HL-60 (cell line): Measurements from ENCODE around the gene UBE2Q2.
"Not testable (repeated sequence)": the region's sequence is repeated elsewhere in the genome, so short reads cannot be mapped to it uniquely, and the experiment has no call there.

Experiments used
- DNase-seq, 2 experiments: peaks; one replicate each; pipeline ENCODE4 v3.0.0-alpha.2; 2010 to 2020; ENCODE audit warnings: low read depth in 1 of 2, low spot score in 1 of 2
- H3K27ac ChIP-seq: fragments of 250-450 bp; sonication (Bioruptor Pico); replicated peaks from 2 replicates; pipeline ENCODE4 v1.5.1; 2020; ENCODE audit warnings: mild to moderate bottlenecking, moderate library complexity
- H3K27me3 ChIP-seq: fragments of 250-450 bp; sonication (Bioruptor Pico); 2 replicates; pipeline ENCODE4 v1.5.1; 2021; ENCODE audit warnings: mild to moderate bottlenecking, moderate library complexity; ENCODE audit not compliant: insufficient read depth, poor library complexity, severe bottlenecking
- H3K4me3 ChIP-seq: replicated peaks from 2 replicates; pipeline ENCODE4 v1.5.1; 2011; ENCODE audit warnings: mild to moderate bottlenecking, control low read depth, low read length; ENCODE audit not compliant: insufficient read depth
- CTCF ChIP-seq: IDR thresholded peaks from one replicate; pipeline ENCODE4 v1.5.1; 2011; ENCODE audit warnings: low read length, control low read depth, inconsistent platforms; ENCODE audit not compliant: insufficient read depth
- GABPA ChIP-seq: IDR thresholded peaks from 2 replicates; pipeline ENCODE4 v1.6.1; 2012; ENCODE audit warnings: low read depth
- POLR2AphosphoS5 ChIP-seq: IDR thresholded peaks from 2 replicates; pipeline ENCODE4 v1.6.1; 2012; ENCODE audit warnings: low read depth
- REST ChIP-seq: IDR thresholded peaks from 2 replicates; pipeline ENCODE4 v1.6.1; 2012; ENCODE audit warnings: low read depth; ENCODE audit not compliant: insufficient replicate concordance
- SPI1 ChIP-seq: IDR thresholded peaks from 2 replicates; pipeline ENCODE4 v1.6.1; 2012; ENCODE audit warnings: low read depth, mild to moderate bottlenecking, borderline replicate concordance

Gene UBE2Q2

GRCh38 chr15:75905231-75905630 lies 62.0 kb downstream of the UBE2Q2 start:
- Histone ChIP-seq H3K27me3 (no peaks in the 10 kb centered on the region), H3K4me3 (no peak overlapping the region), H3K27ac (no peak overlapping the region)
- TF ChIP-seq SPI1, result no peak
- DNase-seq, result no peak

- H3K27ac ChIP-seq, DNase-seq, H3K4me3 ChIP-seq, H3K27me3 ChIP-seq: not testable (repeated sequence)
These were observed 67.1 kb downstream of the UBE2Q2 start for GRCh38 chr15:75910355-75910754.

- TF ChIP-seq POLR2AphosphoS5 (no peak), CTCF (no peak), GABPA (no peak), SPI1 (no peak), REST (no peak)
- Histone ChIP-seq H3K27me3 (no peaks in the 10 kb centered on the region), H3K4me3 (no peak overlapping the region), H3K27ac (no peak overlapping the region)
- no peak for DNase-seq
These were observed 73.7 kb downstream of the UBE2Q2 start for GRCh38 chr15:75916978-75917377.

GRCh38 chr15:75918135-75918534 lies 74.9 kb downstream of the UBE2Q2 start:
- H3K27me3 ChIP-seq, result no peaks in the 10 kb centered on the region
- H3K4me3 ChIP-seq, result no peak overlapping the region
- H3K27ac ChIP-seq, result no peak overlapping the region
- no peak for DNase-seq
- TF ChIP-seq SPI1, result no peak
- no peak for TF ChIP-seq CTCF
- TF ChIP-seq POLR2AphosphoS5, result no peak
- TF ChIP-seq REST, result no peak
- no peak for TF ChIP-seq GABPA

GRCh38 chr15:75920079-75920478 lies 76.8 kb downstream of the UBE2Q2 start:
- Histone ChIP-seq H3K27ac (no peak overlapping the region), H3K4me3 (no peak overlapping the region), H3K27me3 (no peaks in the 10 kb centered on the region)
- no peak for DNase-seq
- TF ChIP-seq POLR2AphosphoS5 (no peak), REST (no peak), SPI1 (no peak), GABPA (no peak), CTCF (no peak)
